HK-2 (cell line): ENCODE results near the gene CFC1B.
"Not testable (repeated sequence)": the region's sequence is repeated elsewhere in the genome, so short reads cannot be mapped to it uniquely, and the experiment has no call there.

Experiments
- DNase-seq: peaks from one replicate; pipeline ENCODE4 v3.0.0-alpha.2; 2018; ENCODE audit not compliant: unreplicated experiment

The CFC1B gene

GRCh38 chr2:130520992-130521391, at the start of gene CFC1B:
Gene CFC1B, plus strand, starts transcription at chr2:130521222. Its CDS starts 263 bp downstream, at chr2:130521485.
- not testable (repeated sequence) for DNase-seq

- not testable (repeated sequence) for DNase-seq
Observed at GRCh38 chr2:130491073-130491472, 29.9 kb upstream of the CFC1B start.

DNA sequence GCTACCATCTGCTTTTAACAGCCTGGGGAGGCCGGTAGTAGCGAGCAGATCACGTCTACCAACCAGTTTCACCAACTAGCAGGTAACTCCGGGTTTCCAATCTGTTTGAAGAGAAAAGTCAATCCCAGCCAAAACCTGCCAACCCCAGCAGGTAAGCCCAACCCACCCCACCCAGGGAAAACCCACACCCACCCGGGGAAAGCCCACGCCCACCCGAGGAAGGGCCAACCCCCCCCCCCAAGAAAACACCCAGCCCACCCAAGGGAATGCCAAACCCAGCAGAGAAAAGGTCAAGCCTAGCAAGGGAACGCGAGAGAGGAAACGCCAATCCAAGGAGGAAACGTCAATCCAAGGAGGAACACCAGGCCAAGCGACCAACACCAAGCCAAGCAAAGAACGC, 11.8 kb upstream of the CFC1B start, which contains the start of gene POTEI:
TSS of gene POTEI (minus strand) at position 101 of the 400 bp plus-strand sequence. CDS start at position 8, 93 bp downstream.
- not testable (repeated sequence) for DNase-seq

GRCh38 chr2:130510807-130511746, 9.9 kb upstream of the CFC1B start:
- DNase-seq, result not testable (repeated sequence)

- DNase-seq, result not testable (repeated sequence)
Observed at GRCh38 chr2:130511747-130512451, 9.1 kb upstream of the CFC1B start.

- DNase-seq, result not testable (repeated sequence)
Observed at GRCh38 chr2:130518516-130519106, 2.4 kb upstream of the CFC1B start.

DNA sequence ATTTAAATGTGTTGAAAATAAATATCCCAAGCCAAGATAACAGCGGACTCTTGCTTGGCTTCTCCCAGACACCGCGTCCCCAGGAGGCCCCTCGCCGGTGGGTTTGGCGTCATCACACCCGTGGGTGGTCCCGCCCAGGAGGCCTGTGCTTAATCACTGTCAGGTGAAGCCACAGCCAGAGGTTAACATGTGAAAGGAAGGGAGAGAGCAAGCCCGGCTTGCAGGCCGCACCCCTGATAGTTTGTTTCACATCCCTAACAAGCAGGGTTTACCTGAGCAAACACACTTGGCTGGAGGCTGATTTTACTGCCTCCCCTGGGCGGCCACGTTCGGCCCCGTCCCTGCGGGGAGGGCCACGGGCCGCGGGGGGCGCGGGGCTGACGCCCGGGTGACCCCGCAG, 1.4 kb downstream of the CFC1B start:
- DNase-seq, result not testable (repeated sequence)

- DNase-seq, result not testable (repeated sequence)
Observed at GRCh38 chr2:130527365-130527967, 6.4 kb downstream of the CFC1B start.

GRCh38 chr2:130529545-130529944, 8.5 kb downstream of the CFC1B start:
- not testable (repeated sequence) for DNase-seq

DNA sequence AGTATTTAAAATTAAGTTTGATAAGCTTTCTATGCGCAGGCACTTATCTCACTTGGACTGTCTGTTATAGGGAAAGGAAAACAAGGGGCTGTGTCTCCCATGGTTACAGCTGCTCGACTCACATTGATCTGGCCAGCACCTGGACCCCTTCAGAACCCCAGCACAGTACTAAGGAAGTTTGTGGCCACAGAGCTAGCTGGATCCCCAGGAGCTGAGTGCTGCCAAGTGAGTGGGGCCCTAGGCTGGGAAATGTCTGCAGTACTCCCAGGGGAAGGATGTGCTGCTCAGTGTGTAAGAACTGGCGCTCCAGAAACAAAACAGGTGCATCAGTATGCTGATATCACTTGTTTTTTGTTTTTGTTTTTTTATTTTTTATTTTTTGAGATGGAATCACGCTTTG, 9.2 kb downstream of the CFC1B start:
- not testable (repeated sequence) for DNase-seq

GRCh38 chr2:130531225-130531624, 10.2 kb downstream of the CFC1B start:
- DNase-seq, result not testable (repeated sequence)

DNA sequence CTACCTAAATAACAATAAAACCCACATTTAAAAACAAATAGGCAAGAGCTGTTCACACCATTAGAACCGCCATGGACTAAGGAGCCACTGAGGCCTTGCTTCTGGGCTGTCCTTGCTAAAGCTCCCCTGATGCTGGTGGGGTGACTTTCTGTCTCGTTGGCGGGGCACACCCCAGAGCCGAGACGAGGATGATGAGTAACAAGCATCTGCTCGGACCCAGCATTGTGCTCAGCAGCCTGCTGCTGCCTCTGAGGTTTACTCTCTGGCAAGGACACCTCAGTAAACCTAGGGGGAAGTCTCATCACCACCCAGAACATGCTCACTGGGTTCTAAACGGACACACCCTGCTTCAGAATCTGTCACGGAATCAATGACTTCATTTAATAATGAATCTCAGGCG, 10.7 kb downstream of the CFC1B start:
- DNase-seq, result not testable (repeated sequence)

- DNase-seq, result not testable (repeated sequence)
Observed at GRCh38 chr2:130536654-130537053, 15.6 kb downstream of the CFC1B start.

DNA sequence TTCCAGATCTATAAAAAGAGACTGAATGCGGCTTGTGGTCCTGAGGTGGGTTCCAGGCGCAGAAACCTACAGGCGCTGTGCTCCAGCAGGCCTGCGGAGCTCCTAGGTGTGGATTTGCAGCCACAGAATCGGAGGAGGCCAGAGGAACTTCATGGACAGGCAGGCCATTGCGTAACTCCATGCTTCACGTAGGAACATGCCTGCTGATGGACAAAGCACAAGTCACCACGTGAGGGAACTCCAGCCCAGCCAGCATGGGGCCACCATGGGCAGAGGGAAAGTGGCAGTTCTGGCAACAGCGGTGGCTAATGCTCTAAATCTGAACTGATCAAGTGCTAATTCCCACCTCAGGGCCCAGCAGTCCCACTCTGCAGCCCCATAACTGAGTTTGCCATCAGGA, 17.2 kb downstream of the CFC1B start:
- not testable (repeated sequence) for DNase-seq

DNA sequence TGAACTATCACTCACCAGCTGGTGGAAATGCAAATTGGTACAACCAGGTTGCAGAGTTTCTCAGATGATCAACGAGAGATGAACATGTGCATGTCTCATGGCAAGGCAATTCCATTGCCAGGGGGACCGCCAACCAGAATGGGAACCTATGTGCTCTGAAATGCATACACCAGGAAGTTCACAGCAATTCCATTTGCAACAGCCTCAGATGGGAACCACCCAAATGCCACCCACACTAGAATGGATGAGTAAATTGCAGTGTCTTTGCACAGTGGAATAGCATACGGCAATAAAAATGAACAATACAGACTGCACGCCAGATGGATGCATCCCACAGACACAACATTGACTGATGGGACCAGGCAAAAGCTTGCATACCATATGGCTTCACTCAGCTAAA, 21.8 kb downstream of the CFC1B start:
- DNase-seq, result not testable (repeated sequence)

GRCh38 chr2:130543785-130544528, 22.9 kb downstream of the CFC1B start:
- not testable (repeated sequence) for DNase-seq

- DNase-seq, result not testable (repeated sequence)
Observed at GRCh38 chr2:130544978-130545377, 24.0 kb downstream of the CFC1B start.

DNA sequence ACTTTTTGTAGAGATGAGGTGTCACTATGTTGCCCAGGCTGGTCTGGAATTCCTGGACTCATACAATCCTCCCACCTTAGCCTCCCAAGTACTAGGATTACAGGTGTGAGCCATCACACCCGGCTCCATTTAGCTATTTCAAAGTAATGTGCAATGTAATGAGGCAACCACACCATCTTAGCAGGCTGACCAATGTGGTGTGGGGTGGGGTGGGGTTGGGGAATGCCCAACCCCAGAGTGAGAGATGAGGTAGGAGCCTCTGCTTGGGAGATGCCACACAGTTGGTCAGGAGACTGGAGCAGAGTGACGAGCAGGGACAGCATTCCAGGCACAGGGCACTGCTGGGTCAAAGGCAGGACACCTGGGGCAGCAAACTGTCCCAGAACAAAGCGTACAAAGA, 27.4 kb downstream of the CFC1B start:
- DNase-seq, result not testable (repeated sequence)

DNA sequence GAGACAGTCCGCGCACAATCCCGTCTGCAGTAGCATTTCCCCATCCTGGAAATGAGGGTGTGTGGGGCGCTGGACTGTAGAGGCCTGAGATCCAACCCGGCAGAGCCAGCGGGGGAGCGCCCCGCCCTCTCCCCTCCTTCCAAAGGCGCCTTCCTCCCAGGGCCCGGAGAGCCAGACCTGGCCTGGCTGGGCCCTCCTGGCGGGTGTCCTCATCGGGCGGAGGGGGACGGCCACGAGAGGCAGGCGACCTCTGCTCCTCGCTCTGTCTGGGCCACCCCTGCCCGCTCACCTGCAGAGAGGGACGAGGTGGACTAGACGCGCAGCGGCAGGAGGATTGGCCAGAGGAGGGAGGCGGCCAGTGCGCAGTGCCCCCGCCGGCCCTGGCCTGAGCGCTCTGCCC, 28.5 kb downstream of the CFC1B start:
- DNase-seq, result not testable (repeated sequence)

- DNase-seq, result not testable (repeated sequence)
Observed at GRCh38 chr2:130554178-130554577, 33.2 kb downstream of the CFC1B start.

- not testable (repeated sequence) for DNase-seq
Observed at GRCh38 chr2:130556441-130556840, 35.4 kb downstream of the CFC1B start.
